Astrocyte of the hippocampus (primary cell): Measurements from ENCODE around the gene NEDD4.
A peak's percentile ranks its signal among the peaks of the same experiment; 100 is the strongest.
"Not testable (repeated sequence)": the region's sequence is repeated elsewhere in the genome, so short reads cannot be mapped to it uniquely, and the experiment has no call there.

ENCODE experiments used
- DNase-seq: peaks from one replicate; pipeline ENCODE4 v3.0.0; 2011; ENCODE audit warnings: low read depth, low spot score

The NEDD4 gene

DNA sequence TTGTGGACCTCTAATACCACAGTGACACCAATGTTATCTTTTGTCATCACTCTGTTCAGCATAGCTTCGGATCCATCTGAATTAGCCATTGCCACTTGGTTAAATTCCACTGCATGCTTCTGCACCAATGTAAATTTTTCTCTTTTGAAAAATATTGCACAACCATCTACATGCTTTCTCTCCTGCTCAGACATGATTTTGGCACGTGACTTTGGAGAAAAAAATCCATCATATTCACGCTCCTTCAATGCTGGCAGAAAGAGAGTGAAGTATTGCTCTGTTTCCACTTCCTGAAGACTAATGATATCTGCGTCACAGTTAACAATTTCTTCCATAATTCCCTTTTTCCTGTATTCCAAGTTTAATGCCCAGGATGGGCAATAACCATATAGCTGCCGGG is 13.0 kb upstream of the NEDD4 start:
- not testable (repeated sequence) for DNase-seq

DNA sequence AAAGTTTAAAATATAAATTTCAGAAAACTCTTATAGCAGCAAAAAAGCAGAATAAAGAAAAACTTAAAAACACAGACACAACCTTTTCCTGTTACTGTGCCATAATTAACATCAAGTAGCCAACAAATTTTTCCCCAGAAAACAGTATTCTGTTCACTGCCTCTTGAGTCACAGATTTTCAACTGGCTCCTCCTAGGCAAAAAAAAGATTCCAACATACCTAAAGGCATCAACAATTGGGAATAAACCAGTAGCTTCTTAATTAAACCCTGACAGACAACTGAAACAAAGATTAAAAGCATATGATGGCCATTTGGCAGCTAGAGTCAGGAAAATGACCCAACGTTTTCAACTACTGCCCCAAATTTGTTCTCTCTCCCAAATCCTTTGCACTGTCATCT is 10.9 kb upstream of the NEDD4 start:
- not testable (repeated sequence) for DNase-seq

GRCh38 chr15:56003777-56004176 is 10.4 kb upstream of the NEDD4 start:
- DNase-seq = not testable (repeated sequence)

GRCh38 chr15:56003277-56003676 is 9.9 kb upstream of the NEDD4 start:
- DNase-seq = not testable (repeated sequence)

DNA sequence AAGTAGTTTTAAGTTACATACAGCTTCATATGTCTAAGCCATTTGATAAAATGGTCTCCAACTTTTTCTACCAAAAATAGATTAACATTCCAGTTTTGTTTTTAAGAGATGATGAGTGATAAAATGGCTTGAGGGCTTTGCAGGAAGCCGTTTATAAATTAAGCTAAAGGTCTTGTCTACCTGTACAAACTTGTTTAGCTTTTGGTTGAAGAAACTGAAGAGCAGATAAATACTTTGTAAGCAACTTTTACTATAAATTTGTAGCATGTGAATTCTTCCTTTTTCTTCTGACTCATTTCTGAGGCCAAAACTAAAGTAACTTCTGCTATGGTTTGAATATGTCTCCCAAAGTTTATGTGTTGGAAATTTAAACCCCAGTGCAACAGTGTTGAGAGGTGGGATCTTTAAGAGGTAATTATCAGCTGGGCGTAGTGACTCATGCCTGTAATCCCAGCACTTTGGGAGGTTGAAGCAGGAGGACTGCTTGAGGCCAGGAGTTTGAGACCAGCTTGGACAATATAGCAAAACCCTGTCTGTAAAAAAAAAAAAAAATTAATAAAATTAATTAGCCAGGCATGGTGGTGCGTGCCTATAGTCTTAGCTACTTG is 8.2 kb upstream of the NEDD4 start:
- no peak for DNase-seq

DNA sequence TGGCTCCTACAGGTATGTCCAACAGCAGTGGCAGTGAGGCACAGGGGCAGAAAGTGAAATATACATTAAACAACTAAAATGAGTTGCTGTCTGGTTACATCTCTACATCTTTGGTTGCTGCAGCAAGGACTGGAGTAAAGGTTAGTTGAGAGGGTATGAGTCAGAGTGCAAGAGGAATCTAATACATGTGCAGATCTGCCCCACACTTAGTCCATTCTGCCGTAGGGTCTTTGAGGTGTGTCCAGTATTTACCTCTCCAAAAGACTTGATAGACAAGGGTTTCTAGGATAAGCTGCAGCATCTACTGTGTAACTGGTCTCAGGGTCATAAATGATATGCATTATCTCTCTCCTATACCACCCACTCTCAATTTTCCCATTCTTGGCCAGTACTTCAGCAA is 6.2 kb upstream of the NEDD4 start:
- DNase-seq = no peak

DNA sequence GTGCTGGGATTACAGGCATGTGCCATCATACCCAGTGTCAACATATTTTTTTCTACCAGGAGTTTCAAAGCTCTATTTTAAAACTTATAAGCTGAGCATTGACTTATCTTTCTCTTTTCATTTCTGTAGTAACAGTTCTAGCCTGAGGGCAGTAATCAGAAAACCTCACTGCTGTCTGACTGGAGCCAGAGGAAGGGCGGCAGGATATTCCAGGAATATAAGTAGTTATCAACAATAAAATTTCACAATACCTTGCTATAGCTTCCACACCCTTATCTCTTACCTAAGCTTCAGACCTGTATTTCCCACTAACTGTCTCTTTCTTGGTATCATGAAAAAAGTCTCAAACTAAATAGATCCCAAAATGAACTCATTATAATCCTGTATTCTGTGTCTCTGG is 5.1 kb upstream of the NEDD4 start:
- DNase-seq = no peak

- DNase-seq = peak; percentile 82
Observed at GRCh38 chr15:55993804-55994560, 570 bp upstream of the NEDD4 start.

GRCh38 chr15:55992769-55993110 is 672 bp downstream of the NEDD4 start:
- no peak for DNase-seq

GRCh38 chr15:55991802-55992768 is 1.3 kb downstream of the NEDD4 start:
- DNase-seq = no peak

- DNase-seq = no peak
Observed at GRCh38 chr15:55990998-55991397, 2.4 kb downstream of the NEDD4 start.

- DNase-seq = no peak
Observed at GRCh38 chr15:55990516-55990915, 2.9 kb downstream of the NEDD4 start.

DNA sequence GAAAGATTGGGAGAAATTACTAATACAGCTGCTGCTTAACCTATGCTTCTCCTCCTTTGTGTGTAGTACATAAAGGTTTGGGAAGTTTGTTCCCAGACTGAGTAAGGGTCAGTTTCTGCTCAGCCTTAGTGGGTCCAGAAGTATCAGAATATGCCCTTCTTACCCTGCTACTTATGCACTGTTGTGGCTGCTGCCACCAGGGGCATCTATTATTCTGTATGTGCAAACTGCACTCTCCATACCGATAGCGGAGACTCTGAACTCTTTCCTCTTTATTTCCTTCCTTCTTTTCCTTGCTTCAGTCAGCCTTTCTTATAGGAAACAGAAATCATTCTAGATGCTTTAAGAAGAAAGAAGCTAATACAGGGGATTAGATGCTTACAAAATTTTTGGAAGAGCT is 4.0 kb downstream of the NEDD4 start:
- no peak for DNase-seq

- DNase-seq = no peak
Observed at GRCh38 chr15:55981582-55982249, 11.7 kb downstream of the NEDD4 start.

GRCh38 chr15:55980511-55980910 is 12.9 kb downstream of the NEDD4 start:
- no peak for DNase-seq

- DNase-seq = no peak
Observed at GRCh38 chr15:55977231-55977630, 16.2 kb downstream of the NEDD4 start.

DNA sequence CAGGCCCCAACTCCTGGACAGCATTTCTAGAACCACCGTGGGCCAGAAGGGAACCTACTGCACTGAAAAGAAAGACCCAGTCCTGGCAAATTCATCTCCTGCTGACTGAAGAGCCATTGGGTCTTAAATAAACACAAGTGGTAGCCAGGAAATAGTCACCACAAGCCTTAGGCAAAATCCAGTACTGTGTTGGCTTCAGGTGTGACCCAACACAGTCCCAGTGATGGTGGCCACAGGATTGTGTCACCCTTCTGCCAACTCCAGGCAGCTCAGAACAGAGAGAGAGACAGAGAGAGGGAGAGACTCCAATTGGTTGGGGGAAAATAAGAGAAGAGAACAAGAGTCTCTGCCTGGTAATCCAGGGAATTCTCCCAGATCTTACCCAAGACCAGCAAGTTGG is 23.1 kb downstream of the NEDD4 start:
- DNase-seq = no peak

DNA sequence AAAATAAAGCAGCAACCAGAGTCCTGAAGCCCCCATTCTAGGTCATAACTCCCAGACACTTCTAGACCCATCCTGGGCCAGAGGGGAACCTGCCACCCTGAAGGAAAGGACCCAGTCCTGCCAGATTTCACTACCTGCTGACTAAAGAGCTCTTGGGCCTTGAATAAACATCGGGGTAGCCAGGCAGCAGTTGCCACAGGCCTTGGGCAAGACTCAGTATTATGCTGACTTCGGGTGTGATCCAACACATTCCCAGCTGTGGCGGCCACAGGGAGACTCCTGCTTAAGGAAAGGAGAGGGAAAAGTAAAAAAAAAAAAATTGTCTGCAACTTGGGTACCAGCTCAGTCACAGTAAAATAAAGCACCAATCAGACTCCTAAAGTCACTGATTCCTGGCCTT is 23.8 kb downstream of the NEDD4 start:
- no peak for DNase-seq

GRCh38 chr15:55968923-55969322 is 24.5 kb downstream of the NEDD4 start:
- no peak for DNase-seq

- DNase-seq = no peak
Observed at GRCh38 chr15:55965091-55965490, 28.3 kb downstream of the NEDD4 start.

GRCh38 chr15:55960946-55961345 is 32.5 kb downstream of the NEDD4 start:
- no peak for DNase-seq
